MCF 10A (cell line): ENCODE results near the gene ADAMTS4. TPM values are rescaled to one million over a fixed set of nuclear protein-coding genes. Genes with fewer than 3 reads are reported as not detected.

ENCODE experiments used
- BruUV-seq: library from RNA; stranded (reverse); fragments of 400-500 nt; replicated peaks from 2 replicates; lab custom pipeline; 2021; lab: Mats Ljungman, UMichigan
- CTCF ChIA-PET: fragments of 300-600 bp; sonication (Branson Sonifier 250); formaldehyde crosslinking; extraction: SDS; loops from one replicate; lab custom pipeline; 2021; ENCODE audit warnings: antibody characterized with exemption, inconsistent platforms; lab: Yijun Ruan, JAX
- POLR2A ChIA-PET: fragments of 300-600, 350-650 bp; sonication (Branson Sonifier 250); formaldehyde crosslinking; extraction: SDS; loops from one replicate; lab custom pipeline; 2020; ENCODE audit warnings: antibody characterized with exemption, inconsistent platforms; lab: Yijun Ruan, JAX
- DNase-seq: peaks from one replicate; pipeline ENCODE4 v3.0.0-alpha.2; 2018; ENCODE audit not compliant: unreplicated experiment
- H3K27ac Mint-ChIP-seq: one replicate; pipeline ENCODE4 v1.8.0; 2022; ENCODE audit warnings: mild to moderate bottlenecking, low read depth, mixed read lengths; ENCODE audit not compliant: unreplicated experiment
- H3K27me3 Mint-ChIP-seq: one replicate; pipeline ENCODE4 v1.8.0; 2022; ENCODE audit warnings: mixed read lengths; ENCODE audit not compliant: insufficient read depth, unreplicated experiment
- H3K36me3 Mint-ChIP-seq: one replicate; pipeline ENCODE4 v1.8.0; 2022; ENCODE audit warnings: mild to moderate bottlenecking, moderate library complexity, mixed read lengths; ENCODE audit not compliant: insufficient read depth, unreplicated experiment
- H3K4me1 Mint-ChIP-seq: one replicate; pipeline ENCODE4 v1.8.0; 2022; ENCODE audit warnings: mixed read lengths; ENCODE audit not compliant: insufficient read depth, unreplicated experiment
- H3K4me3 Mint-ChIP-seq: one replicate; pipeline ENCODE4 v1.8.0; 2022; ENCODE audit warnings: mild to moderate bottlenecking, moderate library complexity, mixed read lengths; ENCODE audit not compliant: unreplicated experiment
- H3K9me3 Mint-ChIP-seq: one replicate; pipeline ENCODE4 v1.8.0; 2022; ENCODE audit warnings: mixed read lengths; ENCODE audit not compliant: unreplicated experiment
- intact Hi-C: fragments of 100-400 bp; cut with micrococcal nuclease; formaldehyde crosslinking; loops from 2 replicates; pipeline ENCODE4 v1.14.1; 2022
- total RNA-seq: library from RNA; stranded (reverse); gene quantifications from 2 replicates; pipeline ENCODE4 v1.2.3, GENCODE V29; 2022
- TF ChIP-seq, protein P1 (sequence below): fragments of 200-600 bp; IDR thresholded peaks from one replicate; pipeline ENCODE4 v1.8.0; 2022; ENCODE audit warnings: antibody characterized with exemption, mild to moderate bottlenecking; ENCODE audit not compliant: unreplicated experiment

Gene ADAMTS4
- total RNA-seq, 1 experiment from 2014 or later: not detected

DNA sequence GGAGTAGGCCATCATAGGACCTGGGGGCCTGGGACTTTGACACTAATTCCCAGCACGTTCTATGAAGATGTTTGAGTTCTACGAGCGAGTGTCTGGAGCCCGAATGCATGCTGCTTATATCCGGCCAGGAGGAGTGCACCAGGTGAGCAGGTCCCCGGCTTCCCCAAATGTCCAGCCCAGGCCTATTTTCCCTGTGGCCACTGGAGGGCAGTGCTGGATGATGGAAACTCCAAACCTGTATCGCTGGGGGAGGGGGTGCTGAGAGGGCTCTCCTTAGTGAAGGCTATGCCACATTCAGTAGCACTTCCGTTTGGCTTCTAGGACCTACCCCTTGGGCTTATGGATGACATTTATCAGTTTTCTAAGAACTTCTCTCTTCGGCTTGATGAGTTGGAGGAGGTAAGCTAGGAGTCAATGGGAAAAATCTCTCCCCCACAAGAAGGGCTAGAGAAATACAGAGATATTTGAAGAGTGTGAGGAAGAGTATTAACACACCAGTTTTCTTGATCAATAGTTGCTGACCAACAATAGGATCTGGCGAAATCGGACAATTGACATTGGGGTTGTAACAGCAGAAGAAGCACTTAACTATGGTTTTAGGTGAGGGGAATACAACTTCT is 11.0 kb upstream of the ADAMTS4 start:
- TF ChIP-seq, protein P1, sequence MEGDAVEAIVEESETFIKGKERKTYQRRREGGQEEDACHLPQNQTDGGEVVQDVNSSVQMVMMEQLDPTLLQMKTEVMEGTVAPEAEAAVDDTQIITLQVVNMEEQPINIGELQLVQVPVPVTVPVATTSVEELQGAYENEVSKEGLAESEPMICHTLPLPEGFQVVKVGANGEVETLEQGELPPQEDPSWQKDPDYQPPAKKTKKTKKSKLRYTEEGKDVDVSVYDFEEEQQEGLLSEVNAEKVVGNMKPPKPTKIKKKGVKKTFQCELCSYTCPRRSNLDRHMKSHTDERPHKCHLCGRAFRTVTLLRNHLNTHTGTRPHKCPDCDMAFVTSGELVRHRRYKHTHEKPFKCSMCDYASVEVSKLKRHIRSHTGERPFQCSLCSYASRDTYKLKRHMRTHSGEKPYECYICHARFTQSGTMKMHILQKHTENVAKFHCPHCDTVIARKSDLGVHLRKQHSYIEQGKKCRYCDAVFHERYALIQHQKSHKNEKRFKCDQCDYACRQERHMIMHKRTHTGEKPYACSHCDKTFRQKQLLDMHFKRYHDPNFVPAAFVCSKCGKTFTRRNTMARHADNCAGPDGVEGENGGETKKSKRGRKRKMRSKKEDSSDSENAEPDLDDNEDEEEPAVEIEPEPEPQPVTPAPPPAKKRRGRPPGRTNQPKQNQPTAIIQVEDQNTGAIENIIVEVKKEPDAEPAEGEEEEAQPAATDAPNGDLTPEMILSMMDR: peak; percentile 95
- H3K9me3 Mint-ChIP-seq: no peaks in the 10 kb centered on the region
- POLR2A ChIA-PET: interaction anchor here (0.9 to 3.7 kb wide), 5 partner anchors 8 to 173 kb away, joined by 3 to 20 read pairs (median 7); partner anchors contain the start of genes NDUFS2 and TOMM40L
- no peaks in the 10 kb centered on the region for H3K27me3 Mint-ChIP-seq
- peak; percentile 91 for DNase-seq
- BruUV-seq: no TSS peak
- H3K4me3 Mint-ChIP-seq: no peak overlapping the region
- peaks cover 98% of the 10 kb centered on the region for H3K36me3 Mint-ChIP-seq
- peaks cover 25% of the 10 kb centered on the region for H3K4me1 Mint-ChIP-seq
- CTCF ChIA-PET: interaction anchor here (0.6 to 14.7 kb wide), 24 partner anchors 8 to 534 kb away, joined by 3 to 444 read pairs (median 5); partner anchors contain the start of genes ADAMTS4, APOA2, CFAP126 and FCER1G
- intact Hi-C loops: loop anchor here (1.0 to 2.0 kb wide), 2 partner anchors 15 to 173 kb away; no protein-coding TSS in a partner anchor
- no peak overlapping the region for H3K27ac Mint-ChIP-seq

DNA sequence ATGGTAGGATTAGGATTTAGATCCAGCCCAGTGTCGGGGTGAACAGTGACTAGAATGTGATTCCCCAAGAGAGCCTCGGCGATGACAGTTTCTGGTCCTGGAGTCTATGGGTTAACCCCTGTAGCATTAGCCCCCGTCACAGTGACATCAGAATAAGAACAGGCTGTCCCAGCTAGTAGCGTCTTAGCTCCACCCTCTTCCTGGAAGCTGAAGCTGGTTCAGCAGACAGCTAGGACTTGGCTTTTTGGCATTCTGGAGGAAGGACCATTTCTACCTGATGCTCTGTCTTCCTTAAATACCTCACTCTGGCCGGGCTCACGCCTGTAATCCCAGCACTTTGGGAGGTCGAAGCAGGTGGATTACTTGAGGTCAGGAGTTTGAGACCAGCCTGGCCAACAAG is 8.3 kb upstream of the ADAMTS4 start:
- ChIA-PET POLR2A (interaction anchor here (0.6 to 1.2 kb wide), 2 partner anchors 10 to 106 kb away, joined by 4 read pairs; no protein-coding TSS in a partner anchor), CTCF (interaction anchor here (0.6 to 14.7 kb wide), 8 partner anchors 10 to 175 kb away, joined by 3 to 444 read pairs (median 36); partner anchors contain the start of genes APOA2, B4GALT3, FCER1G and PPOX)
- Mint-ChIP-seq H3K9me3 (no peaks in the 10 kb centered on the region), H3K27ac (no peak overlapping the region), H3K36me3 (peaks cover 96% of the 10 kb centered on the region), H3K27me3 (no peaks in the 10 kb centered on the region), H3K4me1 (peaks cover 33% of the 10 kb centered on the region), H3K4me3 (no peak overlapping the region)
- BruUV-seq: no TSS peak
- intact Hi-C loops: no loop called here
- DNase-seq: no peak
- TF ChIP-seq, protein P1: no peak

DNA sequence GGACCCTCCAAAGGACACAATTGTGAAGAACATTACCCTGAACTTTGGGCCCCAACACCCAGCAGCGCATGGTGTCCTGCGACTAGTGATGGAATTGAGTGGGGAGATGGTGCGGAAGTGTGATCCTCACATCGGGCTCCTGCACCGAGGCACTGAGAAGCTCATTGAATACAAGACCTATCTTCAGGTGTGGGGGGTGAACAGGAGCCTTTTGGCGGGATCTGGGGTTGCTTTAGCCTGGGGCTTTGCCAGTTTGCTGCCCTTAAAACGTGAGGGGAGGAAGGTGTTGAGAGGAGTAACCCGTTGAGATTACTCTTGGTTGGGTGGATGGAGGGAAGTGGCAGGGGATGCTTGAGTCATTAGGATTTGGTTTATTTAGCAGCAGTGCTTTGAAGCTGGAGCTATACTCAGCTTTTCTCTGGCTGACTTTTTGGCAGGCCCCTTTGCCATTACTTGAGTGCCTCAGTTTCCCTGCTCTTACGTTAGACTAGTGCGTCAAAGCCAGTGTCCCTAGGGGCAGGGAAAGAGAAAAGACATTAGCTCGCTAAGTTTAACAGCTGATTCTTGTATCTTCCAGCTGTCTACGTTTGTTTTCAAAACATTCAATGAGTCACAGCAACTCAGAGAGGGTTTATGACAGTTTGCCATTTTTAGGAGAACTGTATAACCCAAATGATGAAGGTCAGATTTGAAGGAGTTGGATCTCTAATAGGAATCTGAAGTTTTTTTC is 7.7 kb upstream of the ADAMTS4 start:
- H3K27me3 Mint-ChIP-seq: no peaks in the 10 kb centered on the region
- ChIA-PET POLR2A (interaction anchor here (0.6 to 6.1 kb wide), 7 partner anchors 10 to 177 kb away, joined by 3 to 81 read pairs (median 4); partner anchors contain the start of genes APOA2 and TOMM40L), CTCF (interaction anchor here (0.6 to 14.7 kb wide), 8 partner anchors 9 to 176 kb away, joined by 3 to 444 read pairs (median 36); partner anchors contain the start of genes APOA2, B4GALT3, FCER1G and PPOX)
- no peak overlapping the region for H3K27ac Mint-ChIP-seq
- H3K36me3 Mint-ChIP-seq: peaks cover 90% of the 10 kb centered on the region
- no peaks in the 10 kb centered on the region for H3K9me3 Mint-ChIP-seq
- H3K4me3 Mint-ChIP-seq: no peak overlapping the region
- H3K4me1 Mint-ChIP-seq: peaks cover 36% of the 10 kb centered on the region
- no peak for DNase-seq
- intact Hi-C loops: no loop called here
- TF ChIP-seq, protein P1: no peak
- BruUV-seq: no TSS peak
